ENCODE measurements around the gene BCL2L1. TPM values are rescaled to one million over a fixed set of nuclear protein-coding genes. Genes with fewer than 3 reads are reported as not detected.

The BCL2L1 gene
- total RNA-seq, 4 donors from 2014 or later, result 89.0 to 112 (median 94.9) TPM

DNA sequence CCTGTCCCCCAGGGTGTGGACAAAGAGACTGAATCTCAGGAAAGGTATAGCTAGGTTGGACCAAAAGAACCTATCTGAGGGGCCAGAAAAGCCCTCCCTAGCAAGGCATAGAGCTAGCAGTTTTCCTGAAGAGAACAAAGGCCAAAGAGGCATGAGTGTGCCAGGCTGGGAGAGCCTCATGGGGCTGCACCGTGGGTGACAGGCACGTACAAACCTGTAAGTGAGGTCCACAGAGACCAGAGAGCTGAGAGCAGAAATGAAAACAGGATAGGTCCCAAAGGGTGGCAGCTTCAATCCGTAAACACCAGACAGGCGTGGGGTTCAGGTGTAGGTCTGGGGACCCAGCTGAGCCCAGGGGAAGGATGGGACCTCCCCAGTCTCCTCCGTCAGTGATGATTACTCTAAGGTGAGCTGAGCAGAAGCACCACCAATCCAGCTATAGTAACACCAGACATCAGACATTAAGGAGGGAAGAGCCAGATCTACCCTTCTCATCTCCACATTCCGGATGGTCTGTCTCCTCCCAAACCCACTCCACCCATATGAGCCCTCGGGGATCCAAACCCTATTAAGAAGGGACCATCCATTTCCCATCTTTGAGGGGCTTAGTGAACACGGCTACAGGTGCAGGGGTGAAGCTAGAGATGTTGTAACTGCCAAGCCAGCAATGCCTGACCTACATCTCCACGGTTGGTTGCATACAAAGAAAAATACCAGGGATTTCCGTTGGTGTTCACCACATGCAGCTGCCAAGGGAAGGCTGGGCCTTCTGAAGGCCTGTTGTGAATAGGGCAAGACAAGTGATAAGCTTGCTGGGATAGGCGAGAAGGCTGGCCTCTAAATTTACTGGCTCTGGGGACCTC lies 38.3 kb downstream of the BCL2L1 start:
- TF ChIP-seq CTCF (IDR thresholded peaks at IDR 0.05; ENCODE audit: low read depth), result no peak

GRCh38 chr20:31682927-31683326 lies 39.7 kb downstream of the BCL2L1 start:
- TF ChIP-seq CTCF (IDR thresholded peaks at IDR 0.05; ENCODE audit: low read depth), result no peak

DNA sequence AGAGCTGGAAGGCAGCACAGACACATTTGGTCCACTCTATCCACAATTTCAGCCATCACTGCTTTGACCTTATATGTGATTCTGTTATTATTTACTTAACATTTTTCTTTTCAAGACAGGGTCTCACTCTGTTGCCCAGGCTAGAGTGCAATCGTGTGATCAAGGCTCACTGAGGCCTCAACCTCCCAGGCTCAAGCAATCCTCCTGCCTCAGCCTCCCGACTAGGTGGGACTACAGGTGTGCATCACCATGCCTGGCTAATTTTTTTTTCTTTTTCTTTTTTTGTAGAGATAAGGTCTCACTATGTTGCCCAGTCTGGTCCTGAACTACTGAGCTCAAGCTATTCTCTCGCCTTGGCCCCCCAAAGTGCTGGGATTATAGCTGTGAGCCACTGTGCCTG lies 40.3 kb downstream of the BCL2L1 start:
- TF ChIP-seq CTCF (IDR thresholded peaks at IDR 0.05; ENCODE audit: low read depth), result no peak

GRCh38 chr20:31681769-31682168 lies 40.9 kb downstream of the BCL2L1 start:
- no peak for TF ChIP-seq CTCF (IDR thresholded peaks at IDR 0.05; ENCODE audit: low read depth)

DNA sequence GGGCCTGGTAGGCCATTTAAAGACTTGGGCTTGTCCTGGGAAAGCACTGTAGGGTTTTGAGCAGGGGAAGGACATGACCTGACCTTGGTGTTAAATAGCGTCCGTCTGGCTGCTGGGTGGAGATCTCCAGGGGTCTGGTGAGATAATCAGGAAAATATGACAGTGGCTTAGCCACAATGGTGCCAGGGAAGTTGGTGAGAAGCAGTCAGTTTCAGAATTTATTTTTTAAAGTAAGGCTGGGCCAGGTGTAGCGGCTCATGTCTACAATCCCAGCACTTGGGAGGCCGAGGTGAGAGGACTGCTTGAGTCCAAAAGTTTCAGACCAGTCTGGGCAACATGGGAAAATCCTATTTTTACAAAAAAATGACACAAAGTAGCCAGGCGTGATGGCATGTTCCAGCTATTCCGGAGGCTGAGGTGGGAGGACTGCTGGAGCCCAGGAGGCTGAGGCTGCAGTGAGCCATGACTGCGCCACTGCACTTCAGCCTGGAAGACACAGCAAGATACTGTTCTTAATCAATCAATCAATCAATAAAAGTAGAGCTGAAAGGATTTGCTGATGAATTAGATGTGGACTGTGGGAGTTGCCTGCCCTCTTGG lies 41.4 kb downstream of the BCL2L1 start:
- no peak for TF ChIP-seq CTCF (IDR thresholded peaks at IDR 0.05; ENCODE audit: low read depth)

- no peak for TF ChIP-seq CTCF (IDR thresholded peaks at IDR 0.05; ENCODE audit: low read depth)
Measured at GRCh38 chr20:31680286-31681127, 42.2 kb downstream of the BCL2L1 start.

All from subcutaneous adipose tissue (tissue), 4 donors.